Effector memory CD4-positive, alpha-beta T cell (primary cell): ENCODE measurements around the gene MYBBP1A.
"Not testable (repeated sequence)": the region's sequence is repeated elsewhere in the genome, so short reads cannot be mapped to it uniquely, and the experiment has no call there.

Experiments
- DNase-seq, 3 donors: peaks; one replicate each; pipeline ENCODE4 v3.0.0-alpha.2; 2020
- H3K27ac ChIP-seq: 2 replicates; pipeline ENCODE4 v1.7.0; 2013; ENCODE audit warnings: mild to moderate bottlenecking, low read length, moderate library complexity; ENCODE audit not compliant: insufficient read depth, poor library complexity, severe bottlenecking
- H3K27me3 ChIP-seq: replicated peaks from 2 replicates; pipeline ENCODE4 v1.7.0; 2013; ENCODE audit warnings: mild to moderate bottlenecking, low read length; ENCODE audit not compliant: insufficient read depth, control insufficient read depth, poor library complexity, severe bottlenecking
- H3K36me3 ChIP-seq: 2 replicates; pipeline ENCODE4 v1.7.0; 2013; ENCODE audit warnings: mild to moderate bottlenecking, low read length, moderate library complexity; ENCODE audit not compliant: control insufficient read depth, insufficient read depth
- H3K4me1 ChIP-seq: 2 replicates; pipeline ENCODE4 v1.7.0; 2013; ENCODE audit warnings: low read length, mild to moderate bottlenecking; ENCODE audit not compliant: control insufficient read depth, insufficient read depth, poor library complexity, severe bottlenecking
- H3K4me3 ChIP-seq: 2 replicates; pipeline ENCODE4 v1.7.0; 2013; ENCODE audit warnings: low read length, low read depth, mild to moderate bottlenecking; ENCODE audit not compliant: insufficient read depth, poor library complexity, severe bottlenecking
- H3K9me3 ChIP-seq: 2 replicates; pipeline ENCODE4 v1.7.0; 2013; ENCODE audit warnings: mild to moderate bottlenecking, low read length, moderate library complexity; ENCODE audit not compliant: control insufficient read depth

MYBBP1A gene

DNA sequence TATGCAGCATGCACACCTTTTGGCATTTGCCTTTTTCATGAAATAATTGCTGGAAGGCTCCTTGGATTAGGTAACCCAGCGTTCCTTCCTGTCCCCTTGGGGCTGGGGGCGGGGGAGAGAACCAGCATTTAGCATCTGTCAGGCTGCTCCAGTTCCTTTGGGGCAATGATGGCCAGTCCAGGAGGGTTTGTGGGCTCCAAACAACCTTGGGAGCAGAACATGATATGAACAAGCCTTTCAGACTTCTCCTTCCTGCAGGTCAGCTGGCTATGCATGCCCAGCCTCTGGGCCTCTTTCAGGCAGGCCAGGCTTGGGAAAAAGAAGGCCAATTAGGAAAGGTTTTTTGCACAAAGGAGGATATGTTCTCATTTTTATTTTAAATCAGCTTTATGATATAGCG is 28.0 kb upstream of the MYBBP1A start:
- Histone ChIP-seq H3K36me3 (no peaks in the 10 kb centered on the region), H3K4me3 (no peak overlapping the region), H3K27ac (no peak overlapping the region), H3K27me3 (peaks cover 12% of the 10 kb centered on the region), H3K4me1 (peaks cover 5% of the 10 kb centered on the region), H3K9me3 (no peaks in the 10 kb centered on the region)
- DNase-seq, result no peak

DNA sequence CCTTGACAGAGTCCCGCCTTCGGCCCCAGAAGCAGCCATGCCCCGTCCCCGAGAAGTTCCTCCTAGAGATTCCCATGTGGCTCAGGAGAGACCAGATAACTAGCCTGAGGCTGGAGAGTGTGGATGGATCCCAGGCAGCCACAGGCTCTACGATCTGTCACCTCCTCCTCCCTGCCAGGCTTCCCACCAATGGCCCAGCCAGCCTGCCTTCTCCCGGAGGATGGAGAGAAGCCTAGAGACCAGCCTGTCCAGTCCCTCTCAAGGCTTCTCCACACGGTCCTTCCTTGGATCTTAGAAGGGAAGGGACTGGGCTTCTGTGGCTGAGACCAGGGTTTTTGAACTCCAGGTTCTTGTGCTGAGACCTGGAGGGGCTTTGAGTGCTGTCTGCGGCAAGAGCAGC is 27.5 kb upstream of the MYBBP1A start:
- Histone ChIP-seq H3K36me3 (no peaks in the 10 kb centered on the region), H3K4me1 (peaks cover 5% of the 10 kb centered on the region), H3K27ac (no peak overlapping the region), H3K27me3 (peaks cover 12% of the 10 kb centered on the region), H3K9me3 (no peaks in the 10 kb centered on the region), H3K4me3 (no peak overlapping the region)
- no peak for DNase-seq

DNA sequence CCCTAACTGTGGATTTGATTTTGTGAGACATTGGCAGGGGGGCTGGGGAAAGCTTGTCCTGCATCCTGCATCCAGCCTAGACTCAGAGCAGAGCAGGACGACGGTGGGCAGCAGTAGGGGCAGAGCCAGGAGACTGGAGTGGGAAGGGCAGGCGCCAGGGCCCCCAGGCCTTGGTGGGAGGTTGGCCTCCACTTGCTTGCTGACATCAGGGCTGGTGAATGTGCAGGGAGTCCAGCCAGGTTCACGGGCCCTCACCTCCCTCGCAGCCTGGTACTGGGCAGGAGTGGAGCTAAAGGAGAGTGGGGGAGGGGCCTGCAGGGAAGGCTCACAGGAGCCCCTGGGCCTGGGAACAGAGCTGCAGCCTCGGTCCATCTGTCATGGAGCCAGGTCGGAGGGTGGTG is 26.9 kb upstream of the MYBBP1A start:
- H3K27me3 ChIP-seq, result peaks cover 12% of the 10 kb centered on the region

DNA sequence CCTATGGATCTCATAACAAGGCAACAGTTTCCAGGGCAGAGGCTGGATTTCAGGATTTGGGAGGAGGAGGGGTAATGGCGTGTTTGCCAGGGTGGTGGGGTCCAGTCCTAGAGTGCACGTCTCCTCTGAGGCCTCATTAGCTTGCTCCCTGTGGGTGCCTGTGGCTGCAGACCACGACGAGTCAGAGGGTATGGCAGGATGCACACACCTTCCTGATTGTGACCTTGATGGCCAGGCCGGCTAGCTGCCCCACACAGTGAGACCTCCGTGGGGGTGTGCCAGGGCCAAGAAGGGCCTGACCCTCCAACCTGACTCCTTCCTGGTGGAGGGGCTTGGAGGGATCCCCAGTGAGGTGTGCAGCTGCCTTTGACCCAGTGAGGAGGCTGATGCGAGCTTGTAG is 25.1 kb upstream of the MYBBP1A start:
- Histone ChIP-seq H3K9me3 (no peaks in the 10 kb centered on the region), H3K4me1 (peaks cover 5% of the 10 kb centered on the region), H3K27me3 (peaks cover 12% of the 10 kb centered on the region), H3K27ac (no peak overlapping the region), H3K36me3 (no peaks in the 10 kb centered on the region), H3K4me3 (no peak overlapping the region)
- DNase-seq, result no peak

More for the DNA sequence above, 26.9 kb upstream of the MYBBP1A start:
- no peak for DNase-seq
- Histone ChIP-seq H3K9me3 (no peaks in the 10 kb centered on the region), H3K36me3 (no peaks in the 10 kb centered on the region), H3K4me1 (peaks cover 5% of the 10 kb centered on the region), H3K4me3 (no peak overlapping the region), H3K27ac (no peak overlapping the region)

DNA sequence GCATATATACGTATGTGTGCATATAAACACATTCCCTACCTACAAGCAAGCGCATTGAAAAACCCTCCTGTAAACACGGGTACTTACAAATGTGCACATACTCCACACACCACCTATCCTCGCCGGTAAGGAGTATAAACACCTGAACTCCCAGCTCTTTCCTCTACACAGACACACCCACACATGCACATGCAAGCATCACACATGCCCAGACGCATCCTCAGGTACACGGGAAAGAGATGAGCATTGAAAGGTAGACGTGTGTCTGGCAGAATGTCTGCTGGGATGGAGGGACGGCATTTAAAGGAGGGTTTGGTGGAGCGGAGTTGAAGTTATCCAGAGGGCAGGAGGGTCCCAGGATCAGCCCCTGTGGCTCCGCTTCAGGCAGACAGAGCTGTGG is 24.5 kb upstream of the MYBBP1A start:
- H3K4me3 ChIP-seq, result no peak overlapping the region
- peaks cover 12% of the 10 kb centered on the region for H3K27me3 ChIP-seq
- no peaks in the 10 kb centered on the region for H3K36me3 ChIP-seq
- H3K27ac ChIP-seq, result no peak overlapping the region
- peaks cover 5% of the 10 kb centered on the region for H3K4me1 ChIP-seq
- no peaks in the 10 kb centered on the region for H3K9me3 ChIP-seq
- no peak for DNase-seq

DNA sequence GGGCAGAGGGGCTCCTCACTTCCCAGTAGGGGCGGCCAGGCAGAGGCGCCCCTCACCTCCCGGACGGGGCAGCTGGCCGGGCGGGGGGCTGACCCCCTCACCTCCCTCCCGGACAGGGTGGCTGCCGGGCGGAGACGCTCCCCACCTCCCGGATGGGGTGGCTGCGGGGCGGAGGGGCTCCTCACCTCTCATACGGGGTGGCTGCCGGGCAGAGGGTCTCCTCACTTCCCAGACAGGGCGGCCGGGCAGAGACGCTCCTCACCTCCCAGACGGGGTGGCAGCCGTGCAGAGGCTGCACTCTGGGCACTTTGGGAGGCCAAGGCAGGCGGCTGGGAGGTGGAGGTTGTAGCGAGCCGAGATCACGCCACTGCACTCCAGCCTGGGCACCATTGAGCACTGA is 23.2 kb upstream of the MYBBP1A start:
- not testable (repeated sequence) for H3K9me3 ChIP-seq

DNA sequence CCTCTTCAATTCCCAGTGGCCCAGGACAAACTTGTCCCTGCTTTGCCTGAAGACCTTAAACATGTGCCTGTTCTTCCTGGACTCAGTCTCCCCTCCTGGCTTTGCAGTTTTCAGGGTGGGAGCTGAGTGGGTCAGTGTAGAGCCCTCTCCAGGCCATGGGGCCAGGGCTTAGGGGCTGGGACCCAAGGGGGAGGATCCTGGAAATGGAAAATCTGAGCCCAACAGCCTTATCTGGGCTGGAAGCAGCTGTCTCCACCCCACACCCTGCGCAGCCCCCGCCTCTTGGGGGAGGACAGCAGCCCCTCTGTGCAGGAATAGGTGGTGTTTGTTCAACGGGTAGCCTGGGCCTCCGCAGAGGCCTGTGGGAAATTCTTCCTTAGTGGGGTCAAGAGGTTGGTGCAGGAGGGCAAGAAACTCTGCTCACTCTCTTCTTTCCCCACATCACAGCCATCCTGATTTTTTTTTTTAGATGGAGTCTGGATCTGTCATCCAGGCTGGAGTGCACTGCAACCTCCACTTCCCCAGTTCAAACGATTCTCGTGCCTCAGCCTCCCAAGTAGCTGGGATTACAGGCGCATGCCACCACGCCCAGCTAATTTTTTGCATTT is 22.3 kb upstream of the MYBBP1A start:
- H3K9me3 ChIP-seq, result no peaks in the 10 kb centered on the region
- H3K27ac ChIP-seq, result no peak overlapping the region
- no peak for DNase-seq
- no peaks in the 10 kb centered on the region for H3K27me3 ChIP-seq
- H3K4me1 ChIP-seq, result no peaks in the 10 kb centered on the region
- no peaks in the 10 kb centered on the region for H3K36me3 ChIP-seq
- H3K4me3 ChIP-seq, result no peak overlapping the region

More for the DNA sequence above, 23.2 kb upstream of the MYBBP1A start:
- not testable (repeated sequence) for H3K27ac ChIP-seq, H3K4me3 ChIP-seq, H3K4me1 ChIP-seq, H3K36me3 ChIP-seq, H3K27me3 ChIP-seq, DNase-seq

DNA sequence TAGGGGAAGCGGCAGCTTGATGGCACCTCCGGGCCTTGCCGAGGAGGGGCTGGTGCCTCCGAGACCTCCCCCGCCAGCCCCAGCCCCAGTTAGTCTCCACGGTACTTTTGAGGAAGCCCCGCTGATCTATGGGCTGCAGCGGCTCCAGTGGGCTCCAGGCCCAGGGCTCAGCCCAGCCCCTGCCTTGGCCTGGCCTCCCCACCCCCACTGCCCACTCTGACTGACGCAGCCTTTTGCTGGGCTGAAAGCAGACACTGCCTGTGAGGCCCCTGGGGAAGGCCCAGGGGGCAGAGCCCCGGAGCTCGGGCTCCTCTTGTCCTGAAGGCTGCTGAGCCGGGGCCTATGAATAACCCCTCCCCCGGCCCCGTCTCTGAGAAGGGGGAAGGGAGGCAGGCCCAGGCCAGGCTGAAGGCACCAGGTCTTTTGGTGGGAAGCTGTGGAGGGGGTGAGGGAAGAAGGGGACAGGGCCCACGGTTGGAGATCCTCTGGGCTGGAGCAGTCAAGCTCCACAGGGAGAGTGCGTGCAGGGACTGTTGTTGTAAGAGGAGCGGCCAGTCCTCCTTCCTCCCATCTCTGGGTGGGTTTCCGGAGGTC is 21.6 kb upstream of the MYBBP1A start:
- no peaks in the 10 kb centered on the region for H3K27me3 ChIP-seq

DNA sequence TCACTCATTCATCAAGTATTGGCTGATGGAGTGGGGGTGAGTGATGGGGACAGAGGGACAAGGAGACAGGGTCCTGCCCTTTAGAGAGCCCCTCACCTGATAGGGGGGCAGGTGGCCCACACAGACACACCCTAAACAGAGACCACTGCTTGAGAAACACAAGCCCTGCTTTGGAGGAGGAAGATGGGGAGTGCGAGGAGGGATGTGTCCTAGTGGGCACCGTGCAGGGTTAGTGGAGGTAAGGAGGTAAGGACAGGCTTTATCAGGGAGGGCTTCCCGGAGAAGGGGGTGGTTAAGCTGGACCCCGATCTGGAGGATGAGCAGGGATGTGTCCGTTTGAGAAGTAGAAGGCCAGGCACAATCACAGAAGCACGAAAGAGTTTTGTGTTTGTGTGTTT is 21.0 kb upstream of the MYBBP1A start:
- Histone ChIP-seq H3K27me3 (no peaks in the 10 kb centered on the region), H3K36me3 (no peaks in the 10 kb centered on the region), H3K9me3 (no peaks in the 10 kb centered on the region), H3K4me3 (no peak overlapping the region), H3K4me1 (no peaks in the 10 kb centered on the region), H3K27ac (no peak overlapping the region)
- DNase-seq, result no peak

More for the DNA sequence above, 21.6 kb upstream of the MYBBP1A start:
- Histone ChIP-seq H3K36me3 (no peaks in the 10 kb centered on the region), H3K9me3 (no peaks in the 10 kb centered on the region), H3K4me3 (no peak overlapping the region), H3K27ac (no peak overlapping the region), H3K4me1 (no peaks in the 10 kb centered on the region)
- DNase-seq, result no peak

DNA sequence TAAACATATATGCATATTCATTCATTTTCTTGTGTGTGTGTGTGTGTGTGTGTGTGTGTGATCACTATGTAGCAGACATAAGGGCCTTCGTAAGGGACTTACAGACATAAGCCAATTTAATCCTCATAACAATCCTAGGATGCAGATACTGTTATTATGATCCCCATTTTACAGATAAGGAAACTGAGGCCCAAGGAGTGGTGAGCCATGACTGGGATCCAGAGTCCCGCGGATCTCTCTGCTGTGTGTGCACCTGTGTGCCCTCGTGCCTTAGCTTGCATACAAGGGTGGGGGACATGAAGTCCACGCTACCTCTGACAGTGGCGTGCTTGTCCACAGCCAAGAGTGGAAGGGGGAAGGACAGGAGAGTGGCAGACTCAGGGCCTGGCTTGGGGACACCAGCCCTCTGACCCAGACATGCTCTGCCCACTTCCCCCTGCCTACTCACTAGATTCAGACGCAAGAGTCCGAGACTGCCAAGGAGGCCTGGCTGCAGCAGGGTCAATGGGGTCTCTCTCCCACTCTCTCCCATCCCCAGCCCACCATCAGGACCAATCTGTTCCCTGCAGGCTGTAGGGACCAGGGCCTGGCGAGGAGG is 19.4 kb upstream of the MYBBP1A start:
- Histone ChIP-seq H3K36me3 (no peaks in the 10 kb centered on the region), H3K27me3 (no peaks in the 10 kb centered on the region), H3K9me3 (no peaks in the 10 kb centered on the region), H3K27ac (no peak overlapping the region), H3K4me1 (no peaks in the 10 kb centered on the region), H3K4me3 (no peak overlapping the region)
- no peak for DNase-seq
